22Rv1 (cell line): ENCODE data around the gene MCF2L.

Experiments used
- H3K27ac ChIP-seq: fragments of 450-650 bp; 2 replicates; pipeline ENCODE4 v1.5.1; 2017
- CTCF ChIP-seq: fragments of 450-650 bp; IDR thresholded peaks from 2 replicates; pipeline ENCODE4 v1.5.1; 2017; ENCODE audit warnings: mild to moderate bottlenecking
- ZFX ChIP-seq: fragments of 450-650 bp; IDR thresholded peaks from 2 replicates; pipeline ENCODE4 v1.6.1; 2017; ENCODE audit warnings: antibody characterized with exemption, borderline replicate concordance

Gene MCF2L

GRCh38 chr13:113061271-113061625 lies 92.2 kb downstream of the MCF2L start:
- no peak overlapping the region for H3K27ac ChIP-seq
- TF ChIP-seq ZFX (no peak), CTCF (no peak)

DNA sequence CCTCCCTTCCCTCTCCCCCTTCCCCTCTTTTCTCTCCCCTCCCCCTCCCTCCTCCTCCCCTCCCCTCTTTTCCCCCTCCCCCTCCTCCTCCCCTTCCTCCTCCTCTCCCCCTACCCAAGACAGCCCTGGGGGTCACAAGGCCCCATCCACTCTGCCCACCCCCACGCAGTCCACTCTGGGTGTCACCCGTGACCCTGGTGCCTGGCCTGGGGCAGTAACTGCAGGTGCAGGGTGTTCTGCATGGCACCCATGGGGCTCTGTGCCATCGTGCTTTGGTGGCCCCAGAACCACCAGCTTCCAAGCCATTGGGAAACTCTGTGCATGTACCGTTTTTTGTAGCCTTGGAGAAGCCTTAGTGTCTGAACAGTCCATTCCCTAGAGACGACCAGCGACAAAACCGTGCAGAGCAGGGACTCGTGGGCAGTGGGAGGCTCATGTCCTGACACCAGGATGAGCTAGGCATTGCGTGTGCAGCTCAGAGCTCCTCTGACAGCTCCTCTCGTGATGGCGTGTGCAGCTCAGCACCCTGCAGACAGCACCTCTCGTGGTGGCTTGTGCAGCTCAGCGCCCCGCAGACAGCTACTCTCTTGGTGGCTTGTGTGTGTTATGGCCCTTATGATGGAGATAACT lies 92.9 kb downstream of the MCF2L start:
- no peak overlapping the region for H3K27ac ChIP-seq
- TF ChIP-seq ZFX (no peak), CTCF (no peak)

GRCh38 chr13:113062691-113063090 lies 93.7 kb downstream of the MCF2L start:
- no peak overlapping the region for H3K27ac ChIP-seq
- TF ChIP-seq ZFX (no peak), CTCF (no peak)

- TF ChIP-seq CTCF (no peak), ZFX (no peak)
- H3K27ac ChIP-seq, result no peak overlapping the region
Observed at GRCh38 chr13:113063091-113063491, 94.1 kb downstream of the MCF2L start.

DNA sequence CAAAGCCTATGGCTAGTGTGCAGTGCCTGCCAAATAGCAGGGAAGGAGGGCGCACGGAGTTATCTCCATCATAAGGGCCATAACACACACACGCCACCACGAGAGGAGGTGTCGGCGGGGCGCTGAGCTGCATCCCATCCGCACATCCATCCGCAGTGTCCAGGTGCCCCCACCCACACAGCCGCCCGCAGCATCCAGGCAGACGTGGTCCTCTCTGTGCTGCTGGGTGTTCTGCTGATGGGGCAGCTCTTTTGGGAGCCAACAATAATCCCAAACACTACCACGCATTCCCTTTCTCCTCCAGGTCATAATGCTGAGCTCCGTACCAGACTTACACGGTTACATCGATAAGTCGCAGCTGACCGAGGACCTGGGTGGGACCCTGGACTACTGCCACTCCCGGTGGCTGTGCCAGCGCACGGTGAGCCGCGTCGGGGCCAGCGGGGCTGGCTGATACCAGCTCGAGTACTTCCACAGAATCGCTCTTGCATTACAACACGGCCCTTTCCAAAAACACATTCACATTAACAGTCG lies 95.1 kb downstream of the MCF2L start:
- TF ChIP-seq CTCF (no peak), ZFX (no peak)
- H3K27ac ChIP-seq, result no peak overlapping the region

DNA sequence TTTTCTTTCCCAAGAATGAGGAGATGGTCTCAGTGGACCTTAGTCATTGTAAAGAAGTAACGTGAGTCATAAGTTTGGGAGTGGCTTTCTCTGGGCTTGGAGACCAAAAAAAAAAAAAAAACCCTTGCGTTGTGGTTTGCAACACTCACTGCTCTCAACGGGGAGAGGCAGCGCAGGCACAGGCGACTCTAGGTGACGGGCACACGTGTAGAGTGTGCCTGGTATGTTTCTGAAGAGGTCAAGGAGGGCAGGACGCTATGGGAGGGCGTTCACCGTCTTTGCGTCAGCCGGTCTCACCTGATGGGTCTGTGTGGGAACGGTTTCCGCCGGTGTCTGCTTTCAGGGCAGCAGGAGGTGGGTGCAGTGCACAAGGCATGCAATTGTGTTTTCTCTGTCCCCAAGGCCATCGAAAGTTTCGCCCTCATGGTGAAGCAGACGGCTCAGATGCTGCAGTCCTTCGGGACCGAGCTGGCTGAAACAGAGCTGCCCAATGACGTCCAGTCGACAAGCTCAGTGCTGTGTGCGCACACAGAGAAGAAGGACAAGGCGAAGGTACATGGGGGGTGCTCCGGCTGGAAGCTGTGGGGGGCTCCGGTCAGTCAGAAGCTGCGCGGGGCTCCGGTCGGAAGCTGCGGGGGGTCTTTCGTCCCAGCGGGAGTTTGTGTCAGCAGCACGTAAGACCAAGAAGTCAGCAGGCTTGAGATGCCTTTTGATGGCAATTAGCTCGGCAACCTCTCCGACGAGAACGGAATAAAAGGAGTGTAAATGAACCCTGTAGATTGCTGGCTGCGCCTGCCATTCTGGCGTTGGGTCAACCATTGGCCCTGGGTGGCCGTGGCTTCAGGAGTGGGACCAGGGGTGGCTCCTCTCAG lies 95.8 kb downstream of the MCF2L start:
- TF ChIP-seq CTCF (no peak), ZFX (no peak)
- H3K27ac ChIP-seq, result no peak overlapping the region

GRCh38 chr13:113065406-113066141 lies 96.6 kb downstream of the MCF2L start:
- no peak for TF ChIP-seq ZFX
- TF ChIP-seq CTCF, result no peak

More at GRCh38 chr13:113065406-113066141, 96.6 kb downstream of the MCF2L start:
- no peak overlapping the region for H3K27ac ChIP-seq
